ENCODE data around the gene ATOX1. TPM values are rescaled to one million over a fixed set of nuclear protein-coding genes. Genes with fewer than 3 reads are reported as not detected.

ATOX1 gene
- total RNA-seq, 1 experiment from 2014 or later = 202 TPM

GRCh38 chr5:151772029-151772845 lies 13.8 kb upstream of the ATOX1 start:
- peaks cover 9% of the 10 kb centered on the region for H3K36me3 ChIP-seq (ENCODE audit: control insufficient read depth, insufficient read depth, low read length)
- intact Hi-C loops (cut with micrococcal nuclease; ENCODE audit: unreplicated experiment) = no loop called here
- peaks cover 24% of the 10 kb centered on the region for H3K4me1 ChIP-seq (ENCODE audit: control insufficient read depth, insufficient read depth, low read length)

GRCh38 chr5:151771259-151772028 lies 13.0 kb upstream of the ATOX1 start, which contains the start of gene G3BP1:
Gene G3BP1 (plus strand): TSS chr5:151771954. CDS start chr5:151786621, 14,667 bp downstream.
- Histone ChIP-seq H3K36me3 (ENCODE audit: control insufficient read depth, insufficient read depth, low read length) (peaks cover 5% of the 10 kb centered on the region; the same call in 1 of the 2 replicates), H3K27ac (ENCODE audit: low read length) (peak within 1 kb of the TSS; percentile 97), H3K4me1 (ENCODE audit: control insufficient read depth, insufficient read depth, low read length) (peaks cover 24% of the 10 kb centered on the region), H3K4me3 (ENCODE audit: low read depth in 2 of 2, low read length in 2 of 2) (peak within 1 kb of the TSS; percentile 92 to 97), H3K27me3 (ENCODE audit: control insufficient read depth, insufficient read depth, low read length) (no peaks in the 10 kb centered on the region), H3K9me3 (ENCODE audit: control insufficient read depth, insufficient read depth, low read depth, low read length) (no peaks in the 10 kb centered on the region)
- ATAC-seq (peak; percentile 91), DNase-seq (ENCODE audit: low read depth, low spot score) (peak; percentile 100)
- BruUV-seq (replicated peaks) = no TSS peak
- POLR2A ChIA-PET = interaction anchor here (0.6 to 1.0 kb wide), 4 partner anchors 17 to 129 kb away, joined by 3 to 4 read pairs (median 3); no protein-coding TSS in a partner anchor
- intact Hi-C loops (cut with micrococcal nuclease; ENCODE audit: unreplicated experiment) = no loop called here
- in situ Hi-C loops (cut with HindIII; ENCODE audit: low pct_unique_long_range_greater_than_20kb, low sequenced_read_pairs) = no loop called here
- TF ChIP-seq CTCF (IDR thresholded peaks at IDR 0.05) = peak; percentile 75
- 0 out of 4 replicates have a peak, but pooled peaks of 1 of the 2 experiments have one; percentile 27 for TF ChIP-seq REST (IDR thresholded peaks at IDR 0.05; ENCODE audit: insufficient read depth in 1 of 2, low read depth in 2 of 2, low read length in 1 of 2)
- TF ChIP-seq POLR2AphosphoS5 (IDR thresholded peaks at IDR 0.05; ENCODE audit: low read depth, low read length) = peak; percentile 98
- peak; percentile 70; the same call in 1 of the 2 replicates for TF ChIP-seq SIN3A (IDR thresholded peaks at IDR 0.05; ENCODE audit: borderline replicate concordance, insufficient read depth, low read depth, low read length)
- no peak; the same call in 1 of the 2 replicates for TF ChIP-seq TCF7L2 (IDR thresholded peaks at IDR 0.05; ENCODE audit: low read depth, low read length)
- CTCF ChIA-PET = interaction anchor here (0.6 to 1.2 kb wide), 5 partner anchors 63 to 743 kb away, joined by 3 to 7 read pairs (median 5); no protein-coding TSS in a partner anchor

More at GRCh38 chr5:151772029-151772845, 13.8 kb upstream of the ATOX1 start:
- in situ Hi-C loops (cut with HindIII; ENCODE audit: low pct_unique_long_range_greater_than_20kb, low sequenced_read_pairs) = no loop called here
- ChIA-PET POLR2A (interaction anchor here (0.6 kb wide), 1 partner anchor 129 kb away, joined by 3 read pairs; no protein-coding TSS in a partner anchor), CTCF (interaction anchor here (0.6 to 0.9 kb wide), 2 partner anchors 124 to 742 kb away, joined by 3 read pairs; no protein-coding TSS in a partner anchor)
- DNase-seq (ENCODE audit: low read depth, low spot score) = no peak
- Histone ChIP-seq H3K27me3 (ENCODE audit: control insufficient read depth, insufficient read depth, low read length) (no peaks in the 10 kb centered on the region), H3K27ac (ENCODE audit: low read length) (peak overlapping the region; percentile 88), H3K4me3 (ENCODE audit: low read depth in 2 of 2, low read length in 2 of 2) (peak overlapping the region; percentile 92 to 97), H3K9me3 (ENCODE audit: control insufficient read depth, insufficient read depth, low read depth, low read length) (no peaks in the 10 kb centered on the region)
- peak; percentile 36; the same call in 1 of the 2 replicates for ATAC-seq
- no TSS peak for BruUV-seq (replicated peaks)
- TF ChIP-seq SIN3A (IDR thresholded peaks at IDR 0.05; ENCODE audit: borderline replicate concordance, insufficient read depth, low read depth, low read length) (0 out of 2 replicates have a peak, but pooled peaks have one; percentile 16), CTCF (IDR thresholded peaks at IDR 0.05) (no peak)
